Glomerular endothelial cell (primary cell): ENCODE measurements around the gene INSL3. TPM values are rescaled to one million over a fixed set of nuclear protein-coding genes. Genes with fewer than 3 reads are reported as not detected.
"Not testable (repeated sequence)": the region's sequence is repeated elsewhere in the genome, so short reads cannot be mapped to it uniquely, and the experiment has no call there.

ENCODE experiments used
- DNase-seq: peaks from one replicate; pipeline ENCODE4 v3.0.0-alpha.2; 2011; ENCODE audit warnings: low read depth, low spot score; ENCODE audit errors: extremely low read depth
- total RNA-seq: library from RNA; depleted of rRNA; stranded (reverse); fragments of >200 nt; gene quantifications from 2 replicates; pipeline ENCODE4 v1.2.3, GENCODE V29; 2015

The INSL3 gene
- total RNA-seq, 1 donor from 2014 or later, result not detected

- no peak for DNase-seq
Measured at GRCh38 chr19:17790059-17790780, 31.1 kb downstream of the INSL3 start.

- DNase-seq, result no peak
Measured at GRCh38 chr19:17788632-17789031, 32.7 kb downstream of the INSL3 start.

GRCh38 chr19:17787274-17787913 is 33.9 kb downstream of the INSL3 start:
- DNase-seq, result no peak

GRCh38 chr19:17784201-17785008 is 36.9 kb downstream of the INSL3 start:
- DNase-seq, result no peak

- not testable (repeated sequence) for DNase-seq
Measured at GRCh38 chr19:17783721-17784120, 37.6 kb downstream of the INSL3 start.

- DNase-seq, result no peak
Measured at GRCh38 chr19:17780781-17781180, 40.5 kb downstream of the INSL3 start.

GRCh38 chr19:17778968-17779929 is 42.1 kb downstream of the INSL3 start:
- no peak for DNase-seq

GRCh38 chr19:17778251-17778967 is 42.9 kb downstream of the INSL3 start:
- DNase-seq, result no peak

- not testable (repeated sequence) for DNase-seq
Measured at GRCh38 chr19:17777840-17778239, 43.5 kb downstream of the INSL3 start.

GRCh38 chr19:17775991-17776803 is 45.1 kb downstream of the INSL3 start:
- no peak for DNase-seq

- DNase-seq, result no peak
Measured at GRCh38 chr19:17775245-17775927, 45.9 kb downstream of the INSL3 start.

- DNase-seq, result no peak
Measured at GRCh38 chr19:17772172-17772571, 49.1 kb downstream of the INSL3 start.

GRCh38 chr19:17770613-17771012 is 50.7 kb downstream of the INSL3 start:
- DNase-seq, result no peak

GRCh38 chr19:17767559-17767958 is 53.8 kb downstream of the INSL3 start:
- no peak for DNase-seq

GRCh38 chr19:17766543-17767131 is 54.7 kb downstream of the INSL3 start:
- no peak for DNase-seq
